NCI-H2029 (cell line): Measurements from ENCODE around the gene MPEG1.

Experiments used
- DNase-seq: peaks from one replicate; lab custom pipeline; 2025; lab: John Stamatoyannopoulos, UW

Gene MPEG1

GRCh38 chr11:59187587-59187986, 25.1 kb downstream of the MPEG1 start:
- DNase-seq = no peak

GRCh38 chr11:59187035-59187434, 25.7 kb downstream of the MPEG1 start:
- DNase-seq = no peak

- DNase-seq = no peak
Observed at GRCh38 chr11:59186130-59186594, 26.6 kb downstream of the MPEG1 start.

- DNase-seq = no peak
Observed at GRCh38 chr11:59185386-59185945, 27.3 kb downstream of the MPEG1 start.

GRCh38 chr11:59184691-59185339, 27.9 kb downstream of the MPEG1 start:
- no peak for DNase-seq

- DNase-seq = no peak
Observed at GRCh38 chr11:59183771-59184170, 29.0 kb downstream of the MPEG1 start.

GRCh38 chr11:59182457-59183151, 30.1 kb downstream of the MPEG1 start:
- DNase-seq = no peak

GRCh38 chr11:59181746-59182456, 30.8 kb downstream of the MPEG1 start:
- DNase-seq = no peak

- DNase-seq = no peak
Observed at GRCh38 chr11:59180907-59181306, 31.8 kb downstream of the MPEG1 start.

GRCh38 chr11:59180168-59180776, 32.5 kb downstream of the MPEG1 start:
- DNase-seq = no peak

GRCh38 chr11:59179121-59179520, 33.6 kb downstream of the MPEG1 start:
- no peak for DNase-seq

GRCh38 chr11:59178402-59178801, 34.3 kb downstream of the MPEG1 start:
- no peak for DNase-seq

GRCh38 chr11:59176330-59176729, 36.4 kb downstream of the MPEG1 start:
- no peak for DNase-seq

- no peak for DNase-seq
Observed at GRCh38 chr11:59175091-59175501, 37.6 kb downstream of the MPEG1 start.

- no peak for DNase-seq
Observed at GRCh38 chr11:59174664-59175033, 38.1 kb downstream of the MPEG1 start.

GRCh38 chr11:59173964-59174663, 38.6 kb downstream of the MPEG1 start:
- no peak for DNase-seq

- no peak for DNase-seq
Observed at GRCh38 chr11:59173080-59173963, 39.4 kb downstream of the MPEG1 start.

- no peak for DNase-seq
Observed at GRCh38 chr11:59172345-59173079, 40.2 kb downstream of the MPEG1 start.

- peak; percentile 85 for DNase-seq
Observed at GRCh38 chr11:59171508-59172322, 41.0 kb downstream of the MPEG1 start, which contains the start of gene DTX4. Gene DTX4 (plus strand): TSS chr11:59172132. CDS start chr11:59172596, 464 bp downstream.
